Pancreas (tissue), 10 donors: ENCODE results near the gene ZNF407. TPM values are rescaled to one million over a fixed set of nuclear protein-coding genes. Genes with fewer than 3 reads are reported as not detected.

Source experiments
- ATAC-seq, 4 donors: fragments of 200-7000 bp; cut with Tn5 transposase; one replicate each; pipeline versions ENCODE4 v1.8.0 to v1.9.1; 2020; ENCODE audit warnings: mild to moderate bottlenecking in 4 of 4, moderate library complexity in 4 of 4
- DNase-seq, 6 donors: peaks; one replicate each; pipeline ENCODE4 v3.0.0-alpha.2; 2020
- FAIRE-seq: peaks from 2 replicates; lab custom pipeline; 2012; peaks lifted over from hg19 to GRCh38; lab: Jason Lieb, UNC
- H3K27ac ChIP-seq, 4 donors: fragments of 200-600 bp; sonication (generic); 1 replicate in 3 of 4; 2 replicates in 1 of 4; pipeline versions ENCODE4 v1.5.0 to v1.8.0; 2020
- H3K27me3 ChIP-seq, 4 donors: fragments of 200-600 bp; one replicate each; pipeline ENCODE4 v1.8.0; 2021
- H3K36me3 ChIP-seq, 3 donors: fragments of 200-600 bp; sonication (generic) in 1 of 3; one replicate each; pipeline versions ENCODE4 v1.5.0 to v1.8.0; 2020 to 2021
- H3K4me1 ChIP-seq, 3 donors: fragments of 200-600 bp; one replicate each; pipeline ENCODE4 v1.8.0; 2021
- H3K4me3 ChIP-seq, 4 donors: fragments of 200-600 bp; sonication (generic) in 2 of 4; one replicate each; pipeline versions ENCODE4 v1.5.0 to v1.8.0; 2020 to 2021
- H3K9me3 ChIP-seq, 4 donors: fragments of 200-600 bp; one replicate each; pipeline ENCODE4 v1.8.0; 2021
- CTCF ChIP-seq, 4 donors: fragments of 200-600 bp; sonication (generic) in 3 of 4; IDR thresholded peaks; one replicate each; pipeline versions ENCODE4 v1.5.0 to v1.8.0; 2021; ENCODE audit warnings: antibody characterized with exemption in 4 of 4
- WGBS, 2 donors: extraction: QIAGEN DNeasy Blood & Tissue Kit; methylation state at CpG; one replicate each; pipeline ENCODE4 v1.1.7; 2013; 5-methylcytosine and 5-hydroxymethylcytosine counted together
- intact Hi-C, 3 donors: fragments of 100-400 bp; cut with DNase I; formaldehyde crosslinking; loops; one replicate each; pipeline versions ENCODE4 v1.11.1 to v1.14.2; 2022
- polyA plus RNA-seq, 2 donors: library from polyadenylated mRNA; stranded (reverse); fragments of 200-250 nt; gene quantifications; one replicate each; pipeline ENCODE4 v1.2.3, GENCODE V29; 2013
- total RNA-seq, 6 donors: library from RNA; stranded (reverse); fragmentation: NEBNext Ultra II Directional in 4 of 6; extraction: Animal tissue kit (Norgen Biotek cat#: 25700) in 4 of 6; gene quantifications; one replicate each; pipeline versions ENCODE4 v1.2.1 to v1.2.4, GENCODE V29; 2021 to 2023
- donor health status: healthy with polysubstance abuse.
- donor health status: DM: no; HTN: no; CAD: no; lungs with moderate emphysema.
- donor health status: DM: no; HTN: no; CAD: no.
- donor health status: control.
- donor health status: control.
- donor health status: Bipolar disorder and iron deficiency.
- donor health status: DM: yes; HTN: yes; CAD: no.
- donor health status: DM: no; HTN: no; CAD: no.
- donor health status: DM: no; HTN: no; CAD: no.
- donor health status: DM: yes; HTN: yes; CAD: no.

The ZNF407 gene
- total and polyA plus RNA-seq, 8 donors: 2.7 to 10.0 (median 4.9) TPM

- no peaks in the 10 kb centered on the region for H3K27me3 ChIP-seq
- no peak overlapping the region for H3K27ac ChIP-seq
- TF ChIP-seq CTCF (IDR thresholded peaks at IDR 0.05): no peak
- intact Hi-C loops: no loop called here
- peak; percentile 89 for FAIRE-seq
- WGBS, 2 donors: 40 to 44% methylated on average over 2 of the region's 2 CpGs
- no peaks in the 10 kb centered on the region for H3K9me3 ChIP-seq
- H3K36me3 ChIP-seq: peaks cover 0 to under 1% (median 0%) of the 10 kb centered on the region in 3 donors
- no peak for ATAC-seq
- no peak for DNase-seq
- H3K4me3 ChIP-seq: no peak overlapping the region
- H3K4me1 ChIP-seq: no peaks in the 10 kb centered on the region
Measured at GRCh38 chr18:74788657-74789056, 191.0 kb downstream of the ZNF407 start.

- H3K36me3 ChIP-seq: no peaks in the 10 kb centered on the region
- H3K27ac ChIP-seq: no peak overlapping the region
- intact Hi-C loops: no loop called here
- WGBS, 2 donors: 92 to 93% methylated on average over 8 of the region's 8 CpGs
- DNase-seq (no peak), FAIRE-seq (no peak), ATAC-seq (no peak)
- H3K27me3 ChIP-seq: no peaks in the 10 kb centered on the region
- H3K9me3 ChIP-seq: no peaks in the 10 kb centered on the region
- H3K4me3 ChIP-seq: no peak overlapping the region
- TF ChIP-seq CTCF (IDR thresholded peaks at IDR 0.05): no peak
- no peaks in the 10 kb centered on the region for H3K4me1 ChIP-seq
Measured at GRCh38 chr18:74789078-74789477, 191.4 kb downstream of the ZNF407 start.

GRCh38 chr18:74790451-74790850 is 192.8 kb downstream of the ZNF407 start:
- H3K4me1 ChIP-seq: no peaks in the 10 kb centered on the region
- no peaks in the 10 kb centered on the region for H3K27me3 ChIP-seq
- no peak for ATAC-seq
- no peak for TF ChIP-seq CTCF (IDR thresholded peaks at IDR 0.05)
- no peak for DNase-seq
- WGBS, 2 donors: 89 to 91% methylated on average over 1 of the region's 1 CpG
- H3K9me3 ChIP-seq: no peaks in the 10 kb centered on the region
- no peak overlapping the region for H3K27ac ChIP-seq
- H3K4me3 ChIP-seq: no peak overlapping the region
- intact Hi-C loops: no loop called here
- H3K36me3 ChIP-seq: no peaks in the 10 kb centered on the region
- no peak for FAIRE-seq

GRCh38 chr18:74791501-74792194 is 194.0 kb downstream of the ZNF407 start:
- no peak for TF ChIP-seq CTCF (IDR thresholded peaks at IDR 0.05)

GRCh38 chr18:74793746-74794145 is 196.1 kb downstream of the ZNF407 start:
- Histone ChIP-seq H3K27me3 (no peaks in the 10 kb centered on the region), H3K27ac (no peak overlapping the region), H3K36me3 (no peaks in the 10 kb centered on the region), H3K4me1 (peaks cover 0 to 5% (median 0%) of the 10 kb centered on the region in 3 donors), H3K4me3 (no peak overlapping the region), H3K9me3 (no peaks in the 10 kb centered on the region)
- ATAC-seq (no peak), FAIRE-seq (no peak), DNase-seq (no peak)
- intact Hi-C loops: no loop called here
- 76 to 79% methylated on average over 9 of the region's 9 CpGs for WGBS, 2 donors
- TF ChIP-seq CTCF (IDR thresholded peaks at IDR 0.05): no peak

More at GRCh38 chr18:74791501-74792194, 194.0 kb downstream of the ZNF407 start:
- no peak overlapping the region for H3K27ac ChIP-seq
- no peaks in the 10 kb centered on the region for H3K9me3 ChIP-seq
- intact Hi-C loops: no loop called here
- DNase-seq (no peak), FAIRE-seq (no peak), ATAC-seq (no peak)
- no peaks in the 10 kb centered on the region for H3K4me1 ChIP-seq
- WGBS, 2 donors: 97 to 99% methylated on average over 8 of the region's 8 CpGs
- H3K4me3 ChIP-seq: no peak overlapping the region
- no peaks in the 10 kb centered on the region for H3K27me3 ChIP-seq
- H3K36me3 ChIP-seq: no peaks in the 10 kb centered on the region
